Raji (cell line): ENCODE measurements around the gene BPIFB2.
A peak's percentile ranks its signal among the peaks of the same experiment; 100 is the strongest.

ENCODE experiments used
- POLR2A ChIP-seq: IDR thresholded peaks from 2 replicates; pipeline ENCODE4 v1.6.1; 2011; ENCODE audit warnings: low read depth, low read length, control low read depth; ENCODE audit not compliant: insufficient read depth

Gene BPIFB2

GRCh38 chr20:32967961-32968457, 39.5 kb upstream of the BPIFB2 start:
- no peak for TF ChIP-seq POLR2A

- TF ChIP-seq POLR2A = no peak
These were observed 38.8 kb upstream of the BPIFB2 start for GRCh38 chr20:32968478-32969241.

- TF ChIP-seq POLR2A = no peak
These were observed 38.0 kb upstream of the BPIFB2 start for GRCh38 chr20:32969356-32970114.

GRCh38 chr20:32970115-32970972, 37.2 kb upstream of the BPIFB2 start:
- no peak for TF ChIP-seq POLR2A

- TF ChIP-seq POLR2A = no peak
These were observed 36.6 kb upstream of the BPIFB2 start for GRCh38 chr20:32970973-32971300.

GRCh38 chr20:32971703-32972161, 35.8 kb upstream of the BPIFB2 start:
- TF ChIP-seq POLR2A = no peak

GRCh38 chr20:32972181-32973076, 35.1 kb upstream of the BPIFB2 start:
- peak; percentile 51 for TF ChIP-seq POLR2A

GRCh38 chr20:32973077-32973717, 34.3 kb upstream of the BPIFB2 start:
- no peak for TF ChIP-seq POLR2A

- TF ChIP-seq POLR2A = no peak
These were observed 31.5 kb upstream of the BPIFB2 start for GRCh38 chr20:32975698-32976674.

GRCh38 chr20:32976746-32977145, 30.8 kb upstream of the BPIFB2 start:
- TF ChIP-seq POLR2A = no peak

GRCh38 chr20:32977281-32978008, 30.1 kb upstream of the BPIFB2 start:
- no peak for TF ChIP-seq POLR2A

GRCh38 chr20:32978009-32978335, 29.5 kb upstream of the BPIFB2 start:
- no peak for TF ChIP-seq POLR2A

- TF ChIP-seq POLR2A = no peak
These were observed 28.1 kb upstream of the BPIFB2 start for GRCh38 chr20:32979201-32979998.
